ENCODE measurements around the gene GINS2.
A peak's percentile ranks its signal among the peaks of the same experiment; 100 is the strongest.

Gene GINS2

GRCh38 chr16:85689285-85689949, 663 bp upstream of the GINS2 start:
- peak; percentile 55 for DNase-seq

DNA sequence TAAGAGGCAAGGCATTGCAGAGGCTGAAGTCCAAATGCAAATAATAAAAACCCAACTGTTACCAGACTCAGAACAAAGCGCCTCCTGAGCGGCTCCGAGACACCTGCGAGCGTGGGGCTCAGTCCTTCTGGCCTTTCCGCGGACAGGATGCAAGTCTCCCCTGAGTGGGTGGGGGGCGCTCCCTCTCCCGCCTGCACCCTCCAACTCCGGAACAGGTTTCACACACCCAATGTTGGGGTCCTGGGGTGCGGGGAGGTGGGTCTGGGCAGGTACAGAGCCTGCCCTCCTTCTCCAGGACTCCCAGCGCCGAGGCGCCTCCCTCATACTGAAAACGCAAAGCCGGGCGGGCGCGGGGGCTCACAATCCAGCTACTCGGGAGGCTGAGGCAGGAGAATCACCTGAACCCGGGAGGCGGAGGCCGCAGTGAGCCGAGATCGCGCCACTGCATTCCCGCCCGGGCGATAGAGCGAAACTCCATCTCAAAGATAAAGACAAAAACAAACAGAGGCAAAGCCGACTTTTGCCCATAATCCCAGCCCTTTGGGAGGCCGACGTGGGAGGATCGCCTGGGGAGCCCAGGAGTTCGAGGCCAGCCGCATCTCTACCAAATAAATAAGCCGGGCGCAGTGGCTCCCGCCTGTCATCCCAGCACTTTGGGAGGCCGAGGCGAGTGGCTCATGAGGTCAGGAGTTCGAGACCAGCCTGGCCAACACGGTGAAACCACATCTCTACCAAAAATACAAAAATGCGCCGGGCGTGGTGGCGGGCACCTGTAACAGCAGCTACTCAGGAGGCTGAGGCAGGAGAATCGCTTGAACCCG, 893 bp downstream of the GINS2 start:
- DNase-seq, result peak; percentile 22

- peak; percentile 19 for DNase-seq
Observed at GRCh38 chr16:85686912-85687591, 1.7 kb downstream of the GINS2 start.

DNA sequence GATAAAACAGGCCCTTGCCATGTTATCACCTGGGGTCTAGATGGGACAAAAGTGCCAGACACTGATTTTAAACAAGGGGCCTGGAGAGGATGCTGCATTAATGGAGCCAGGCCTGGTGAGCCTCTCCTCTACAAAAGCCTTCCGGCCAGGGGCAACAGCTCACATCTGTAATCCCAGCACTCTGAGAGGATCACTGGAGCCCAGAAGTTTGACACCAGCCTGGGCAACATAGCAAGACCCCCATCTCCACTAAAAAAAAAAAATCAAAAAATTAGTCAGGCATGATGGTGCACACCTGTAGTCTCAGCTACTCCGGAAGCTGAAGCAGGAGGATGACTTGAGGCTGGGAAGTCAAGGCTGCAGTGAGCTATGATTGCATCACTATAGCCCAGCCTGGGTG, 3.5 kb downstream of the GINS2 start:
- no peak for DNase-seq

- no peak for DNase-seq
Observed at GRCh38 chr16:85683363-85683762, 5.4 kb downstream of the GINS2 start.

- no peak for DNase-seq
Observed at GRCh38 chr16:85682516-85682915, 6.2 kb downstream of the GINS2 start.

DNA sequence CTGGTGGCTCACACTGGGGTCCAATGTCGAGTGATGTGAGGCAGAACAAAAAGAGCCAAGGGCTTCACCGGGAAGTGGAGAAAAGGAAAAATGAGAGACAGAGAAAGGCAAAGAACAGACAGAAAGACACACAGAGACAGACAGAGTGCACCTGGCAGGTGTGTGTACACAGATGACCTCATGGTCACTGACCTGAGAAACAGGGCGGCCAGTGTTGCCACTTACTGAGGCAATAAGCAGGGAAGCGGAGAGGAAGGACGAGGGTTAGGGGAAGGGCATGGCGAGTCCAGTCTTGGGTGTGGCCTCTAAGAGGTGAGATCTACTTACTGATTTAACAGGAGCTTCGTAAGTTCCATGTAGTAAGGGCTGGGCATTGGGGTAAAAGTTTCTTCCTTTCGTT, 7.5 kb downstream of the GINS2 start:
- DNase-seq, result no peak

- DNase-seq, result no peak
Observed at GRCh38 chr16:85680352-85680944, 8.3 kb downstream of the GINS2 start.

DNA sequence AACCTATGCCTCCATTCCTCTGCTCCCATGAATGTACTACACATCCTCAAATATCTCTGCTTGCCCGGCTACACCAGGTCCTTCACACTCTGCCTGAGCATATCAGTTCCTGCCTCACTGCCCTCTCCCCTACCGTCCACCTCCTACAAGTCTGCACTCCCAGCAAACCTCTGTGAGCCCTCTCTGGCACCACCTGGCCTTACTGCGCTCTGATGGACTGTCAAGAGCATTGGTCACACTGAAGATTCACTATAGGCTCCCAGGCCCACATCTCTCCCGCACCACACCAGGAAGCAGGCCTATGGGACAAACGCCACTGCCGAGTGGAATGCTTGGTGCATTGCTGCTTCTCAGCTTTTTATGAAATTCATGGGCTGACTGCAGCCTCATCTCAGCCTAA, 8.9 kb downstream of the GINS2 start:
- no peak for DNase-seq

- no peak for DNase-seq
Observed at GRCh38 chr16:85678821-85679220, 9.9 kb downstream of the GINS2 start.

DNA sequence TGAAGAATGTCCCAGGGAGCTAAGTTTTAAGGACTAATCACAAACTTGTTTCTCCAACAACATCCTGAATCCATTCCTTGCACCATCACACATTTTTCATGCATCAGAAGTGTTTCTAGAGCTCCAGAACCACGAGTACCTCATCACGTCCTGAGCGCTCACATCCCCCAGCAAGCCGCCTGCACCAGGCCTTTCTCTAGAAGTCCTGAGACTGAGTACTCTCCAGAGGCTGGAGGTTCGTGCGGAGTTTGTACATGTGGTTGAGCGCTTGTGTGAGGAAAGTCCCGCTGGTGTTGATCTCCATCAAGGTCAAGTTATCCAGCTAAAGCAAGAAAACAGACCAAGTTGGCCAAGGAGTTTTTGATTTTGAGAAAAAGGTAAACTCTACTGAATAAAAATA, 10.7 kb downstream of the GINS2 start:
- DNase-seq, result peak; percentile 32

GRCh38 chr16:85677383-85677967, 11.3 kb downstream of the GINS2 start:
- DNase-seq, result peak; percentile 74

DNA sequence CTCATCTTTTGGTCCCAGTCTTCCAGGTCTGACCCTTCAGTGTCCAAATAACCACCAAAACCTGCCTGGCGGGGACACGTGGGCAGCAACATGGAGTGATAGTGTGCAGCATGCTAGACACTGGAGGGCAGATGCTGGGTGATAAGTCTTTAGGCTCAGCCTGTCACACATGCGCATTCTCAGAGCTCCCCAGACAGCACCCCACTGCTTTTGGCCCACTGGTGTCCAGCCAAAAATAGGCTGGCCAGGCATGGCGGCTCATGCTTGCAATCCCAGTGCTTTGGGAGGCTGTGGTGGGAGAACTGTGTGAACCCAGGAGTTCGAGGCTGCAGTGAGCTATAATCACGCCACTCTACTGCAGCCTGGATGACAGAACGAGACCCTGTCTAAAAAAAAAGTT, 12.3 kb downstream of the GINS2 start:
- DNase-seq, result no peak

- DNase-seq, result peak; percentile 59
Observed at GRCh38 chr16:85675251-85675874, 13.4 kb downstream of the GINS2 start.

DNA sequence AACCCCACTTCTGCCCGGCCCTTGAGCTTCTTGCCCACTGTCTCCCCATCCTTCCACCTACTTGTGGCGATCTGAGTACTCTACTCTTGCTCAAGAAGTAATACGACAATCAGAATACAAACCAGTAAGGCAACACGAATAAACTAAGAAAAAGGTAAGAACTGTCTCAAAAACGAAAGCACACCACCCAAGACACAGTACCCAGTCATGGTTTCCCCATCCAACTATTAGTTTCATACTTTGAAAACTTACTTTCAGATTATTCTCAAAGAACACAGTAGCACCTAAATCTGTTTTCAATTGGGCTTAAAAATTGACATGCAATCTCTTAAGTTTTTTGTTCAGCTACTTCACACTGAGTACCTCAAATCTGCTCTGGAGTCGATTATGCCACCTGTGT, 13.9 kb downstream of the GINS2 start:
- no peak for DNase-seq

DNA sequence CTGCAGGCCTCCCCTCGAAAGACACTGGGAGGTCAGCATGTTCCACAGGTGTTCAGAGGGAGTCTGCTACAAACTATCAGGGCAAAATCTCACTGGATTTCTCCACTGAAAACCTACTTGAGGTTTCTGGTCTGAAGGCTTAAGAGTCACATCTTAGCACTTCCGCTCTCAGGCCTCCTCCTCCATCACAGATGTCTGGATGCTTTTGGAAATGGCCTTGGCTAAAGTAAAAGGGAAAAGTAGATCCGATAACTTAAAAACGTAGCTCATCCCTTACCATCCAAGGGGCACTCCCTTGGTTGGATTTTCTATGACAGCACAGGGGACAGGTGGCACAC, 14.4 kb downstream of the GINS2 start:
- DNase-seq, result peak; percentile 39

DNA sequence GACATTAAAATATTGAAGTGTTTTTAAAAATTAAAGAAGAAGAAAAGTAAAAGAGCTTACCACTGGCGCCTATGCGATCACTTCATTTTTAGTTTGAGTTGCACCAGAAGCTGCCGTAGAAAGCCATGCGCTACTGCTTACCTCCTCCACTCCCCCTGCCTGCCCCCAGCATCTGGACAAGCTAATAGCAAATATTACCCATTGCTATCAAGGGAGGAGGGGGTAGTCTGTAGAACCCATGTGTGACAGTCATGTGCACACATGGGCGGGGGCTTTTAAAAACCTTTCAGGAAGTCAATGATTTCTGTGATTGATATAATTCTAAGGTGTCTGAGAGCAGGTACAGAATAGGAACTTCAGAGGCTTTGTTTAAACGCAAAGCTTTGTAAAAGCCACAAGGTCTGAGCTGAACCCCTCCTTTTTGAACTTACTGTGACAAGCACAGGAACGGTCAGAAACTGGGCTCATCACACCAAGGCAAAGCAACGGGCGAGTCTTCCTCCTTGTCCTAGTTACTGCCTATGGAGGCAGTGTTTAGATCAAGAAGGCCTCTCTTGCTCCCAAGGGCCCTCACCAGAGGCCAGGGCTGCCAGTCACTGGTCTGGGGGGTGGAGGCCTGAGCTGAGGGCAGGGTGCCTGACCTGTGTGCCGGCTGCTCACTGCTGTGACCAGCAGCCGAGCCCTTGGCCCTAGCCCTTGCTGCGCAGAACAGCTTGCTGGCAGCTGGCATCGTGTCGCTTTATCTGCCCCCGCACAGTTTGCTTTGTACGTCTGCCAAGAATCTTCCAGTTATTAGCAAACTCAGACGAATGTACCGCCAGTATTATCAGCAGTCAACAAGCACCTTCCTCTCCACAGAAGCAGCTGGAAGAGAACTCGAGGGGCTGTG, 15.0 kb downstream of the GINS2 start:
- peak; percentile 51 for DNase-seq

GRCh38 chr16:85670840-85671239, 17.9 kb downstream of the GINS2 start:
- no peak for DNase-seq

DNA sequence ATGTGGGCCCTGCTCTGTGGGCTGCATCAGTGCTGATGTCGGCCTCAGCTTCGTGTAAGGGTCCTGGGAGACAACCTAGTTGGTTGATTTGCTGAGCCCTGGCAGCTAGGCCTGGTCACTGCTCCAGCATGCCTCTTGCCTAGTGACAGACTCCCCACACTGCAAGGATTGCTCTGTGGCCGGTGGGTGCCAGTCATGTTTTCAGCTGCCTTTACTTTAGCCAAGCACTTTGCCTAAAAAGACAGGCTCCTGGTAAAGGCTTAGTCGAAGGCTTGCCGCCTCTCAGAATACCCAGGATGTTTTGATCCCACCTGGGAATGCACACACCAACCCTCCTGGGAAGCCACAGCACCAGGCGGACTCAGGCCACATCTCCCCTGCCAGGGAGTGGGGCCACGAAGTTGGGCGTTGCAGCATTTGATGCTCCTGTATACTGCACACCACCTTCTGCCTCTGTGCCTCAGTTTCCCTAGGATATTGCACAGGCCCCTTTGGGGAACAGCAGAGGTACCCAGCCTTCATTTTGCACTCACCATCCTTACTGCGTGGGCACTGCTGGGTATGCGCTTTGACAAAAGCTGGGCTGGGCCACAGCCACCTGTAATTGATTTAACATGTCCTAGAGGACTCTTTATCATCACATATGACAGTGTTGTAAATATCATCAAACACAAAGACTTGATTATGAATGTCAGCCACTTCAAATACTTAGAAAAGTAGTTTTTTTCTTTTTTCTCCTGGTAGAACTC, 19.9 kb downstream of the GINS2 start:
- DNase-seq, result no peak

DNA sequence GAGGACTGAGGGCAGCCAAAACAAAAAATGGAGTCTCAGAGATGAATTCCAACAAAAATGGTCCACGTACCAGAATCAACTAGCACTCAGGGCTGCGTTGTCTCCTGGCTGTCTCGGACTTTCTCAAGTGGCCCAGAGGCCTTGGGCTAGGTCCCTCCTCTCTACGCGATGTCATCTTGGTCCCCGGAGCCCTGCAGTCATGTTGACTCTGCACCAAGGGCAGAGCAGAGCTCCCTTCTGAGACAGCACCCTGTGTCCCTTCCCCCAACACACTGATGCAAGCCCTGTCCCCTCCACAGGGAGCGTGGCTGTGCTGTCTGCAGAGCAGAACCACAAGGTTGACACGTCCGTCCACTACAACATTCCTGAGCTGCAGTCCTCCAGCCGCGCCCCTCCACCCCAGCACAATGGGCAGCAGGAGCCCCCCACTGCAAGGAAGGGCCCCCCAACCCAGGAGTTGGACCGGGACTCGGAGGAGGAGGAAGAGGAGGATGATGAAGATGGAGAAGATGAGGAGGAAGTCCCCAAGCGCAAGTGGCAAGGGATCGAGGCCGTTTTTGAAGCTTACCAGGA, 20.8 kb downstream of the GINS2 start:
- DNase-seq, result peak; percentile 28

DNA sequence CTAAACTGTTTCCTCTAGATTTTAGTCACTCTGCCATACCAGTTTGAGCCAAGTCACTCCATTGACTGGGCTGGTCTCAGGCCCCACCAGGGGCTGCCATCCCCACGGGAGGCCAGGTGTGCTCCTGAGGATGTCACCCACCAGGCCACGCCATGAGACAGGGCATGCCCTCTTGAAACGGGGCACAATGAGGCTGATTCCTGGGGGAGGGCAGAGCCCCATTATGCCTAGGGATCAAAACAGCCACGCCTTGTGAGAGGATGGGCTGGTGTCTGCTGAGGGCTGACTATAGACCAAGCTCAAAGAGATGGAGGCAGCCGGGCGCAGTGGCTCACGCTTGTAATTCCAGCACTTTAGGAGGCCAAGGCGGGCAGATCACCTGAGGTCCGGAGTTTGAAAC, 21.5 kb downstream of the GINS2 start:
- no peak for DNase-seq
